ENCODE results near the gene CXXC4.

- TF ChIP-seq RCOR1 (IDR thresholded peaks at IDR 0.05; ENCODE audit: low read depth, low read length) (no peak), RFX5 (IDR thresholded peaks at IDR 0.05) (no peak), HDAC2 (IDR thresholded peaks at IDR 0.05) (no peak), CTCF (IDR thresholded peaks at IDR 0.05) (no peak), RARB (CRISPR knock-in tag; IDR thresholded peaks at IDR 0.05) (no peak), RAD21 (conservative IDR thresholded peaks at IDR 0.05 in 1 of 2, IDR thresholded peaks at IDR 0.05 in 1 of 2) (no peak), RNF2 (IDR thresholded peaks at IDR 0.05; ENCODE audit: borderline replicate concordance, low read depth) (no peak), TP53 (CRISPR knock-in tag; IDR thresholded peaks at IDR 0.05) (no peak), NR3C1 (IDR thresholded peaks at IDR 0.05) (no peak), CHD2 (IDR thresholded peaks at IDR 0.05; ENCODE audit: low read length, partially characterized antibody) (no peak)
Measured at GRCh38 chr4:104444685-104445084, 50.0 kb downstream of the CXXC4 start.
